Fibroblast of lung (primary cell): ENCODE data around the gene CPNE6.

Experiments used
- EZH2 ChIP-seq: IDR thresholded peaks from 2 replicates; pipeline ENCODE4 v1.5.1; 2012; ENCODE audit warnings: low read length, control low read depth, mild to moderate bottlenecking; ENCODE audit errors: missing control alignments
- TF ChIP-seq, protein P1 (sequence below), 2 donors: IDR thresholded peaks in 1 of 2; conservative IDR thresholded peaks in 1 of 2; 1 replicate in 1 of 2; 2 replicates in 1 of 2; pipeline ENCODE4 v1.5.1; 2011 to 2012; ENCODE audit warnings: low read length in 2 of 2, control low read depth in 1 of 2, inconsistent platforms in 1 of 2, low read depth in 1 of 2, mild to moderate bottlenecking in 1 of 2

DNA sequence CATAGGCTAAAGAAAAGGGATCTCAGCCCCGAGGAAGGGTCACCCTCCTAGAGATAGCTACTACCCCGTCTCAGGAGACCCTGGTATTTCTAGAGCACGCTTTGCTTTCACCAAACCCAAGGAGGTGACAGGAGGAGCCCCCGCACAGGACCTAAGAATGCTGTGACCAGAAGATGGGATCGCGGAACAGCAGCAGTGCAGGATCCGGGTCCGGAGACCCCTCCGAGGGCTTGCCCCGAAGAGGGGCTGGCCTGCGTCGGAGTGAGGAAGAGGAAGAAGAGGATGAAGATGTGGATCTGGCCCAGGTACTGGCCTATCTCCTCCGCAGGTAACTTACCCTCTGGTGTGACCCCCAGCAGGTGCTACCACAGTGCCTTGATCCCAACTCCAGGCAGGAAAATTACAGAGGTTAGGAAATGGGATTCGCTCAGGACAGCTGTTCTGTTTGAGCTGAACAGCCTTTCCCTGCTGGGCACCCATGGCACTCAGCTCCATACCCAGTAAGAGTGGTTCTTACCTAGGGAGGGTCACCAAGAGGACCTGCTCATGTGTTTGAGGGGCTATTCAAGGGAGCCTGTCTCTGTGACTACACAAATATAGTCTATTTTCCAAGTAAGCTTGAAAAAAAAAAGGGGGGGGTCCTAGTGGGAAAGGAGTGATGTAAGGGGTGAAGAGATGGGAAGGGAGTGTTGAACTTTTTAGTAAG lies 44.2 kb downstream of the CPNE6 start:
- TF ChIP-seq, protein P1, sequence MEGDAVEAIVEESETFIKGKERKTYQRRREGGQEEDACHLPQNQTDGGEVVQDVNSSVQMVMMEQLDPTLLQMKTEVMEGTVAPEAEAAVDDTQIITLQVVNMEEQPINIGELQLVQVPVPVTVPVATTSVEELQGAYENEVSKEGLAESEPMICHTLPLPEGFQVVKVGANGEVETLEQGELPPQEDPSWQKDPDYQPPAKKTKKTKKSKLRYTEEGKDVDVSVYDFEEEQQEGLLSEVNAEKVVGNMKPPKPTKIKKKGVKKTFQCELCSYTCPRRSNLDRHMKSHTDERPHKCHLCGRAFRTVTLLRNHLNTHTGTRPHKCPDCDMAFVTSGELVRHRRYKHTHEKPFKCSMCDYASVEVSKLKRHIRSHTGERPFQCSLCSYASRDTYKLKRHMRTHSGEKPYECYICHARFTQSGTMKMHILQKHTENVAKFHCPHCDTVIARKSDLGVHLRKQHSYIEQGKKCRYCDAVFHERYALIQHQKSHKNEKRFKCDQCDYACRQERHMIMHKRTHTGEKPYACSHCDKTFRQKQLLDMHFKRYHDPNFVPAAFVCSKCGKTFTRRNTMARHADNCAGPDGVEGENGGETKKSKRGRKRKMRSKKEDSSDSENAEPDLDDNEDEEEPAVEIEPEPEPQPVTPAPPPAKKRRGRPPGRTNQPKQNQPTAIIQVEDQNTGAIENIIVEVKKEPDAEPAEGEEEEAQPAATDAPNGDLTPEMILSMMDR (conservative IDR thresholded peaks at IDR 0.05 in 1 of 2, IDR thresholded peaks at IDR 0.05 in 1 of 2; ENCODE audit: low read depth in 1 of 2, low read length in 2 of 2): no peak
- no peak for TF ChIP-seq EZH2
